H9 (cell line): ENCODE results near the gene HECTD2. TPM values are rescaled to one million over a fixed set of nuclear protein-coding genes. Genes with fewer than 3 reads are reported as not detected.
A peak's percentile ranks its signal among the peaks of the same experiment; 100 is the strongest.

Experiments used
- DNase-seq: peaks from one replicate; pipeline ENCODE4 v3.0.0-alpha.2; 2017
- H2AFZ ChIP-seq: one replicate; pipeline ENCODE4 v1.6.1; 2013; ENCODE audit warnings: mild to moderate bottlenecking, low read length, control low read depth, moderate library complexity
- H2AK5ac ChIP-seq: 2 replicates; pipeline ENCODE4 v1.6.1; 2013; ENCODE audit warnings: low read length, control low read depth, mixed read lengths; ENCODE audit not compliant: insufficient read length
- H2BK120ac ChIP-seq: one replicate; pipeline ENCODE4 v1.6.1; 2013; ENCODE audit warnings: low read depth, mild to moderate bottlenecking, low read length, control low read depth, inconsistent platforms; ENCODE audit not compliant: poor library complexity, severe bottlenecking
- H2BK12ac ChIP-seq: 2 replicates; pipeline ENCODE4 v1.6.1; 2013; ENCODE audit warnings: low read length, control low read depth, mixed read lengths, low read depth; ENCODE audit not compliant: insufficient read length
- H2BK15ac ChIP-seq: 2 replicates; pipeline ENCODE4 v1.6.1; 2013; ENCODE audit warnings: low read depth, low read length, control low read depth
- H2BK20ac ChIP-seq: one replicate; pipeline ENCODE4 v1.6.1; 2013; ENCODE audit warnings: low read depth, mild to moderate bottlenecking, low read length, control low read depth, inconsistent platforms; ENCODE audit not compliant: poor library complexity, severe bottlenecking
- H2BK5ac ChIP-seq: 2 replicates; pipeline ENCODE4 v1.6.1; 2013; ENCODE audit warnings: low read length, control low read depth, mixed read lengths; ENCODE audit not compliant: insufficient read length
- H3K14ac ChIP-seq: 2 replicates; pipeline ENCODE4 v1.6.1; 2013; ENCODE audit warnings: low read length, control low read depth; ENCODE audit not compliant: insufficient read depth
- H3K18ac ChIP-seq: 2 replicates; pipeline ENCODE4 v1.6.1; 2013; ENCODE audit warnings: low read depth, mild to moderate bottlenecking, mixed read lengths, low read length, control low read depth; ENCODE audit not compliant: insufficient read length
- H3K23ac ChIP-seq: 2 replicates; pipeline ENCODE4 v1.6.1; 2013; ENCODE audit warnings: low read length, control low read depth, mixed read lengths, low read depth; ENCODE audit not compliant: insufficient read length
- H3K23me2 ChIP-seq: 2 replicates; pipeline ENCODE4 v1.6.1; 2013; ENCODE audit warnings: low read depth, mild to moderate bottlenecking, mixed read lengths, low read length, control low read depth; ENCODE audit not compliant: insufficient read length, poor library complexity, severe bottlenecking
- H3K27ac ChIP-seq: 2 replicates; pipeline ENCODE4 v1.5.1; 2013; ENCODE audit warnings: low read length, control low read depth, mixed read lengths, low read depth; ENCODE audit not compliant: insufficient read length
- H3K27me3 ChIP-seq: 2 replicates; pipeline ENCODE4 v1.6.1; 2013; ENCODE audit warnings: low read length, control low read depth, inconsistent platforms; ENCODE audit not compliant: insufficient read depth
- H3K4ac ChIP-seq: 2 replicates; pipeline ENCODE4 v1.6.1; 2013; ENCODE audit warnings: low read depth, mild to moderate bottlenecking, control low read depth, inconsistent platforms, low read length, moderate library complexity
- H3K4me1 ChIP-seq: 2 replicates; pipeline ENCODE4 v1.6.1; 2013; ENCODE audit warnings: low read length, control low read depth, inconsistent platforms; ENCODE audit not compliant: insufficient read depth
- H3K4me2 ChIP-seq: 2 replicates; pipeline ENCODE4 v1.6.1; 2013; ENCODE audit warnings: low read length, control low read depth, mixed read lengths; ENCODE audit not compliant: insufficient read length, insufficient read depth
- H3K56ac ChIP-seq: 2 replicates; pipeline ENCODE4 v1.6.1; 2013; ENCODE audit warnings: low read depth, mild to moderate bottlenecking, mixed read lengths, low read length, control low read depth; ENCODE audit not compliant: insufficient read length
- H3K79me1 ChIP-seq: 2 replicates; pipeline ENCODE4 v1.6.1; 2013; ENCODE audit warnings: low read depth, mild to moderate bottlenecking, moderate library complexity, low read length, control low read depth, inconsistent platforms; ENCODE audit not compliant: insufficient read depth, poor library complexity, severe bottlenecking
- H3K79me2 ChIP-seq: 2 replicates; pipeline ENCODE4 v1.6.1; 2013; ENCODE audit warnings: low read length, control low read depth, inconsistent platforms; ENCODE audit not compliant: insufficient read depth
- H3K9ac ChIP-seq: 2 replicates; pipeline ENCODE4 v1.6.1; 2013; ENCODE audit warnings: low read length, control low read depth, mixed read lengths; ENCODE audit not compliant: insufficient read length; ENCODE audit errors: extremely low read depth
- H3K9me3 ChIP-seq: one replicate; pipeline ENCODE4 v1.6.1; 2013; ENCODE audit warnings: low read depth, low read length, inconsistent platforms; ENCODE audit not compliant: control insufficient read depth
- H3T11ph ChIP-seq: one replicate; pipeline ENCODE4 v1.6.1; 2013; ENCODE audit warnings: mild to moderate bottlenecking, low read length, control low read depth, inconsistent platforms
- H4K20me1 ChIP-seq: one replicate; pipeline ENCODE4 v1.6.1; 2013; ENCODE audit not compliant: control insufficient read depth, insufficient read length, insufficient read depth
- H4K5ac ChIP-seq: 2 replicates; pipeline ENCODE4 v1.6.1; 2013; ENCODE audit warnings: low read depth, mild to moderate bottlenecking, mixed read lengths, low read length, control low read depth; ENCODE audit not compliant: insufficient read length
- H4K8ac ChIP-seq: replicated peaks from 2 replicates; pipeline ENCODE4 v1.6.1; 2013; ENCODE audit warnings: low read length, control low read depth, mixed read lengths, low read depth; ENCODE audit not compliant: insufficient read length
- H4K91ac ChIP-seq: 2 replicates; pipeline ENCODE4 v1.6.1; 2013; ENCODE audit warnings: low read depth, mild to moderate bottlenecking, moderate library complexity, mixed read lengths, low read length, control low read depth; ENCODE audit not compliant: insufficient read length
- H3K27ac Mint-ChIP-seq, 3 experiments: 2 replicates in 2 of 3; 3 replicates in 1 of 3; pipeline ENCODE4 v1.8.0; 2020 to 2021; ENCODE audit warnings: mixed read lengths in 3 of 3, mild to moderate bottlenecking in 1 of 3, moderate library complexity in 1 of 3
- H3K27me3 Mint-ChIP-seq: 2 replicates; pipeline ENCODE4 v1.8.0; 2021; ENCODE audit warnings: low read depth, mild to moderate bottlenecking, moderate library complexity, mixed read lengths
- H3K36me3 Mint-ChIP-seq, 3 experiments: 2 replicates in 2 of 3; 3 replicates in 1 of 3; pipeline ENCODE4 v1.8.0; 2020 to 2021; ENCODE audit warnings: low read depth in 3 of 3, mixed read lengths in 3 of 3; ENCODE audit not compliant: insufficient read depth in 1 of 3
- H3K4me1 Mint-ChIP-seq, 2 experiments: 2 replicates each; pipeline ENCODE4 v1.8.0; 2020; ENCODE audit warnings: mixed read lengths in 2 of 2
- H3K4me3 Mint-ChIP-seq, 2 experiments: 2 replicates in 1 of 2; 3 replicates in 1 of 2; pipeline ENCODE4 v1.8.0; 2020 to 2021; ENCODE audit warnings: mild to moderate bottlenecking in 2 of 2, mixed read lengths in 2 of 2, moderate library complexity in 1 of 2
- H3K9me3 Mint-ChIP-seq, 2 experiments: 2 replicates in 1 of 2; 3 replicates in 1 of 2; pipeline ENCODE4 v1.8.0; 2020; ENCODE audit warnings: mild to moderate bottlenecking in 2 of 2, mixed read lengths in 2 of 2, moderate library complexity in 1 of 2
- WGBS: extraction: QIAGEN DNeasy Blood & Tissue Kit; methylation state at CpG from one replicate; pipeline ENCODE4 v1.1.7; 2013; ENCODE audit warnings: missing lambda C conversion rate, low lambda C conversion rate, mixed read lengths; ENCODE audit not compliant: insufficient read length; ENCODE audit errors: extremely low coverage; 5-methylcytosine and 5-hydroxymethylcytosine counted together
- total RNA-seq: library from RNA; stranded (reverse); gene quantifications from 2 replicates; pipeline ENCODE4 v1.2.1, GENCODE V29; 2021
- TF ChIP-seq, protein P1 (sequence below): fragments of 200-600 bp; sonication (generic); conservative IDR thresholded peaks from 3 replicates; pipeline ENCODE4 v1.8.0; 2021; ENCODE audit warnings: antibody characterized with exemption, mild to moderate bottlenecking

The HECTD2 gene
- total RNA-seq, 1 experiment from 2014 or later, result 13.4 TPM

DNA sequence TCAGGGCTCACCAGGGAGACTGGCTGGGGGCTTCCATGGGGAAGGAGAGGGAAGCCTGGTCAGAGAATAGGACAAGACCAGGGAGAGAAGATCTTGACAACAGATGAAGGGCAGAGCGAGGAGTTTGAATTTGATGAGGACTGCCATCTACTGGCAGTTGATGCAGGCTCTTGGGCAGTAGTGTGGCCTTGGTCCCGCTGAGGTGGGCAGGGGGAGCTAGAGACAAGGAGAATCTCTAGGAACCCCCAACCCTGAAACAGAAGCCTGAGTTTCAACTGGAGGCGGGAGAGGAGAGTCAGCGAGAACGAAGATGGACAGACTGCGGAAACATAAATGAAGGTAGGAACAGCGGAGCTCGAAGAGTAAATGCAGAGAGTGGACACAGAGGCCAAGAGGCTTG is 141.7 kb downstream of the HECTD2 start:
- H3K23me2 ChIP-seq, result no peaks in the 10 kb centered on the region
- H2BK120ac ChIP-seq, result no peak overlapping the region
- peaks cover 5% of the 10 kb centered on the region for H3K27me3 Mint-ChIP-seq
- H3K27ac Mint-ChIP-seq, result peak overlapping the region in 1 of 3 experiments; percentile 29; a peak in 1 of 7 replicates
- H3K4me2 ChIP-seq, result no peak overlapping the region
- H3K27me3 ChIP-seq, result no peaks in the 10 kb centered on the region
- no CpG with 5 or more reads among the region's 8 CpGs for WGBS
- no peak overlapping the region for H2BK15ac ChIP-seq
- H4K20me1 ChIP-seq, result no peaks in the 10 kb centered on the region
- no peak overlapping the region for H4K5ac ChIP-seq
- H3K79me1 ChIP-seq, result no peaks in the 10 kb centered on the region
- no peak overlapping the region for H3K4me3 Mint-ChIP-seq
- H3K4me1 ChIP-seq, result no peaks in the 10 kb centered on the region
- no peak overlapping the region for H3T11ph ChIP-seq
- H3K27ac ChIP-seq, result no peak overlapping the region
- H3K23ac ChIP-seq, result no peak overlapping the region
- no peak overlapping the region for H2AFZ ChIP-seq
- no peak overlapping the region for H3K14ac ChIP-seq
- H3K4ac ChIP-seq, result no peak overlapping the region
- H3K56ac ChIP-seq, result no peak overlapping the region
- no peak overlapping the region for H3K18ac ChIP-seq
- H2AK5ac ChIP-seq, result no peak overlapping the region
- no peaks in the 10 kb centered on the region for H3K9me3 Mint-ChIP-seq
- H2BK5ac ChIP-seq, result no peak overlapping the region
- DNase-seq, result peak; percentile 86
- H3K9ac ChIP-seq, result no peak overlapping the region
- H3K4me1 Mint-ChIP-seq, result peaks cover 5 to 7% of the 10 kb centered on the region in 2 experiments
- no peaks in the 10 kb centered on the region for H3K36me3 Mint-ChIP-seq
- no peaks in the 10 kb centered on the region for H3K79me2 ChIP-seq
- no peaks in the 10 kb centered on the region for H3K9me3 ChIP-seq
- no peak overlapping the region for H2BK20ac ChIP-seq
- H4K8ac ChIP-seq, result no peak overlapping the region
- TF ChIP-seq, protein P1, sequence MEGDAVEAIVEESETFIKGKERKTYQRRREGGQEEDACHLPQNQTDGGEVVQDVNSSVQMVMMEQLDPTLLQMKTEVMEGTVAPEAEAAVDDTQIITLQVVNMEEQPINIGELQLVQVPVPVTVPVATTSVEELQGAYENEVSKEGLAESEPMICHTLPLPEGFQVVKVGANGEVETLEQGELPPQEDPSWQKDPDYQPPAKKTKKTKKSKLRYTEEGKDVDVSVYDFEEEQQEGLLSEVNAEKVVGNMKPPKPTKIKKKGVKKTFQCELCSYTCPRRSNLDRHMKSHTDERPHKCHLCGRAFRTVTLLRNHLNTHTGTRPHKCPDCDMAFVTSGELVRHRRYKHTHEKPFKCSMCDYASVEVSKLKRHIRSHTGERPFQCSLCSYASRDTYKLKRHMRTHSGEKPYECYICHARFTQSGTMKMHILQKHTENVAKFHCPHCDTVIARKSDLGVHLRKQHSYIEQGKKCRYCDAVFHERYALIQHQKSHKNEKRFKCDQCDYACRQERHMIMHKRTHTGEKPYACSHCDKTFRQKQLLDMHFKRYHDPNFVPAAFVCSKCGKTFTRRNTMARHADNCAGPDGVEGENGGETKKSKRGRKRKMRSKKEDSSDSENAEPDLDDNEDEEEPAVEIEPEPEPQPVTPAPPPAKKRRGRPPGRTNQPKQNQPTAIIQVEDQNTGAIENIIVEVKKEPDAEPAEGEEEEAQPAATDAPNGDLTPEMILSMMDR, result peak; percentile 90
- no peak overlapping the region for H4K91ac ChIP-seq
- no peak overlapping the region for H2BK12ac ChIP-seq
